CD4-positive, alpha-beta memory T cell (primary cell): ENCODE data around the gene MSANTD4. TPM values are rescaled to one million over a fixed set of nuclear protein-coding genes. Genes with fewer than 3 reads are reported as not detected.

Source experiments
- polyA plus RNA-seq, 2 donors: library from polyadenylated mRNA; unstranded; fragments of 300-500 nt; fragmentation: Illumina TruSeq; gene quantifications; one replicate each; pipeline ENCODE4 v1.2.3, GENCODE V29; 2021
- total RNA-seq, 2 experiments: library from RNA; stranded (reverse); gene quantifications; one replicate each; pipeline ENCODE4 v1.2.3, GENCODE V29; 2021

MSANTD4 gene
- total and polyA plus RNA-seq, 4 experiments from 2014 or later, result 6.3 to 24.7 (median 16.0) TPM

Other genes with a start within 250 kb of the MSANTD4 start
- gene KBTBD3, start 55.1 kb upstream of the MSANTD4 start, total RNA-seq, result 10 to 100 TPM; 14.4 to 18.6 TPM
- 10 to 100 TPM in 1 of 2 donors, 1 to 10 TPM in 1; 10.0 TPM for gene KBTBD3, start 55.1 kb upstream of the MSANTD4 start, polyA plus RNA-seq
- gene AASDHPPT, start 55.4 kb upstream of the MSANTD4 start, total RNA-seq, result 10 to 100 TPM; 39.1 to 39.9 TPM
- gene AASDHPPT, start 55.4 kb upstream of the MSANTD4 start, polyA plus RNA-seq, result 10 to 100 TPM; 38.4 to 50.0 TPM